Brain microvascular endothelial cell (primary cell): ENCODE data around the gene TMEM117.
"Not testable (repeated sequence)": the region's sequence is repeated elsewhere in the genome, so short reads cannot be mapped to it uniquely, and the experiment has no call there.

ENCODE experiments used
- DNase-seq: peaks from one replicate; pipeline ENCODE4 v3.0.0-alpha.2; 2020
- H3K27ac ChIP-seq: fragments of 250-450 bp; sonication (Bioruptor Pico); 2 replicates; pipeline ENCODE4 v1.5.1; 2020; ENCODE audit warnings: mild to moderate bottlenecking, moderate library complexity
- H3K27me3 ChIP-seq: fragments of 250-450 bp; sonication (Bioruptor Pico); replicated peaks from 2 replicates; pipeline ENCODE4 v1.5.1; 2020; ENCODE audit warnings: mild to moderate bottlenecking
- H3K36me3 ChIP-seq: fragments of 250-450 bp; sonication (Bioruptor Pico); replicated peaks from 2 replicates; pipeline ENCODE4 v1.5.1; 2020; ENCODE audit warnings: mild to moderate bottlenecking
- H3K4me3 ChIP-seq: 2 replicates; pipeline ENCODE4 v1.5.1; 2011; ENCODE audit warnings: low read depth, mild to moderate bottlenecking, control low read depth, low read length, moderate library complexity
- in situ Hi-C: cut with HindIII; loops from 2 replicates; pipeline ENCODE4 v1.10.0; 2017; ENCODE audit warnings: low sequenced_read_pairs, low pct_ligation_motif_present
- TF ChIP-seq, protein P1 (sequence below): IDR thresholded peaks from 2 replicates; pipeline ENCODE4 v1.5.1; 2011; ENCODE audit warnings: low read depth, mild to moderate bottlenecking, moderate library complexity, low read length, control low read depth, inconsistent platforms; ENCODE audit errors: missing control alignments

Gene TMEM117

DNA sequence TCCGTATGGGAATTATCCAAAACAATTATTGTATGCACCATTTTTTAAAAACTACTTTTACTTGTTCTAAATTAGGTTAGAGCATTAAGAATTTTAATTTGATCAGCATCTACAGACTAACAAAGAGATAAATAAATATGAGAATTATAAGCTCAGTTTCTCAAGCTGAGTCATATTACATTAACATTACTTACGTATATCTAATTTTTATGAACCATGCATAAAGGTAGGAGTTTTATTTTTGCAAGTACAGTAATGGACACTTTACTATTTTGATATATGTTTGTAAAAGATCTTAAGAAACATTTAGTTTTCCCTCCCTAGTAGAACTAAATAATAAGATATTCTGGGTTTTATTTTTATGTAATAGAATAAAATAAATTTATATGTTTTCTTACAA lies 410.1 kb downstream of the TMEM117 start:
- TF ChIP-seq, protein P1, sequence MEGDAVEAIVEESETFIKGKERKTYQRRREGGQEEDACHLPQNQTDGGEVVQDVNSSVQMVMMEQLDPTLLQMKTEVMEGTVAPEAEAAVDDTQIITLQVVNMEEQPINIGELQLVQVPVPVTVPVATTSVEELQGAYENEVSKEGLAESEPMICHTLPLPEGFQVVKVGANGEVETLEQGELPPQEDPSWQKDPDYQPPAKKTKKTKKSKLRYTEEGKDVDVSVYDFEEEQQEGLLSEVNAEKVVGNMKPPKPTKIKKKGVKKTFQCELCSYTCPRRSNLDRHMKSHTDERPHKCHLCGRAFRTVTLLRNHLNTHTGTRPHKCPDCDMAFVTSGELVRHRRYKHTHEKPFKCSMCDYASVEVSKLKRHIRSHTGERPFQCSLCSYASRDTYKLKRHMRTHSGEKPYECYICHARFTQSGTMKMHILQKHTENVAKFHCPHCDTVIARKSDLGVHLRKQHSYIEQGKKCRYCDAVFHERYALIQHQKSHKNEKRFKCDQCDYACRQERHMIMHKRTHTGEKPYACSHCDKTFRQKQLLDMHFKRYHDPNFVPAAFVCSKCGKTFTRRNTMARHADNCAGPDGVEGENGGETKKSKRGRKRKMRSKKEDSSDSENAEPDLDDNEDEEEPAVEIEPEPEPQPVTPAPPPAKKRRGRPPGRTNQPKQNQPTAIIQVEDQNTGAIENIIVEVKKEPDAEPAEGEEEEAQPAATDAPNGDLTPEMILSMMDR: no peak
- in situ Hi-C loops: no loop called here
- Histone ChIP-seq H3K36me3 (no peaks in the 10 kb centered on the region), H3K27me3 (no peaks in the 10 kb centered on the region), H3K27ac (no peak overlapping the region), H3K4me3 (no peak overlapping the region)
- DNase-seq: no peak

- in situ Hi-C loops: no loop called here
- DNase-seq: no peak
- TF ChIP-seq, protein P1: no peak
- Histone ChIP-seq H3K27me3 (no peaks in the 10 kb centered on the region), H3K4me3 (no peak overlapping the region), H3K36me3 (no peaks in the 10 kb centered on the region), H3K27ac (no peak overlapping the region)
Measured at GRCh38 chr12:44246482-44247105, 410.7 kb downstream of the TMEM117 start.

DNA sequence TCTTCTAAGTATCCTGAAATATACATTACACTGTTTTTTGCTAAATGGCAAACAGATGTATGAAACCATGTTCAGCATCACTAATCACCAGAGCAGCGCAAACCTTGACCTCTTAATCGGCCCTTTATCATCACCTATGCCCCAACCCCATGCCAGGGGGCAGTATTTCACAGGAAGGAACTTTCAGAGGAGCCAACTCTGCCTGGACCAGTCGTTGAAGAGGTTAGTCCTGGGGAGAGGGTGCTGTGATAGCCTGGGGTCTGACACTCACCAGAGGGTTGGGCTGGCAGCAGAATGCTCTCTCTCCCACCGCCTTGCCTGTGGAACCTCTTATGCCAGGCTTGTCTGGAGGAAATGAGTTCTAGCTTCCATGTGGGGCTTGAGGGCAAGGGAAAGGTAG lies 411.7 kb downstream of the TMEM117 start:
- TF ChIP-seq, protein P1: no peak
- no peak overlapping the region for H3K27ac ChIP-seq

GRCh38 chr12:44248436-44248835 lies 412.6 kb downstream of the TMEM117 start:
- in situ Hi-C loops: no loop called here
- no peak overlapping the region for H3K4me3 ChIP-seq
- H3K36me3 ChIP-seq: no peaks in the 10 kb centered on the region
- no peak overlapping the region for H3K27ac ChIP-seq
- DNase-seq: no peak
- no peaks in the 10 kb centered on the region for H3K27me3 ChIP-seq
- TF ChIP-seq, protein P1: no peak

More for the DNA sequence above, 411.7 kb downstream of the TMEM117 start:
- no peak for DNase-seq
- Histone ChIP-seq H3K36me3 (no peaks in the 10 kb centered on the region), H3K4me3 (no peak overlapping the region), H3K27me3 (no peaks in the 10 kb centered on the region)
- in situ Hi-C loops: no loop called here

DNA sequence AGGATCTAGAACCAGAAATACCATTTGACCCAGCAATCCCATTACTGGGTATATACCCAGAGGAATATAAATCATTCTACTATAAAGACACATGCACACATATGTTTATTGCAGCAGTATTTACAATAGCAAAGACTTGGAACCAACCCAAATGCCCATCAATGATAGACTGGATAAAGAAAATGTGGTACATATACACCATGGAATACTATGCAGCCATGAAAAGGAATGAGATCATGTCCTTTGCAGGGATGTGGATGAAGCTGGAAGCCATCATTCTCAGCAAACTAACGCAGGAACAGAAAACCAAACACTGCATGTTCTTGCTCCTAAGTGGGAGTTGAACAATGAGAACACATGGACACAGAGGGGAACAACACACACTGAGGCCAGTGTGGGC lies 414.6 kb downstream of the TMEM117 start:
- H3K27me3 ChIP-seq, H3K36me3 ChIP-seq, DNase-seq, H3K27ac ChIP-seq, H3K4me3 ChIP-seq, in situ Hi-C loops: not testable (repeated sequence)

DNA sequence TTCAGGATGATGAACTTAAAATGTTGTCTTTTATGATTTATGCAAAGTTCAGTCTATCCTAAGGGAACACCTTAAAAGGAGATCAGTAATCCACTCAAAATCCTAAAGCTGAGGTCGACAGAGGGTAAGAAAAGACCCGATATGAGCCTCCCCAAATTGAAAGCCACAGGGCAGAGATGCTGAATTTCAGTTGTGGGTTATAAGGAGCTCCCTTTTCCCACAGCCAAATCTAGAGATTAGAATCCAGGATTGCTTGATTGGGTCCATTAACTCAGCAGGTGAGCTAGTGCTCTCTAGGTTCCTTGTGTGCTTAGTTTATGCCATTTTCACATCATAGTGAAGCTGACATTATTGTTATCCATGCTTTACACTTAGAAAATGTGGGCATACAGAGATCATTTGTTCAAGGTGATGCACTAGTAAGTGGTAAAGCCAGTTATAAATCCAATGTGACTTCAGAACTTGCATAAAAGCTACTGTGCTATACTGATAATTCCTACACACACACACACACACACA lies 417.5 kb downstream of the TMEM117 start:
- Histone ChIP-seq H3K27me3 (no peaks in the 10 kb centered on the region), H3K4me3 (no peak overlapping the region), H3K27ac (no peak overlapping the region), H3K36me3 (no peaks in the 10 kb centered on the region)
- no peak for DNase-seq
- in situ Hi-C loops: no loop called here
- TF ChIP-seq, protein P1: no peak
